Stimulated activated CD8-positive, alpha-beta memory T cell treated with anti-CD3 and anti-CD28 coated beads, Interleukin-15, amount 100 ng/mL, for 4 hours (primary cell): Measurements from ENCODE around the gene FBF1.
A peak's percentile ranks its signal among the peaks of the same experiment; 100 is the strongest.
"Not testable (repeated sequence)": the region's sequence is repeated elsewhere in the genome, so short reads cannot be mapped to it uniquely, and the experiment has no call there.

Experiments used
- DNase-seq, 2 donors: peaks; one replicate each; pipeline ENCODE4 v3.0.0-alpha.2; 2020; ENCODE audit warnings: low read depth in 2 of 2

FBF1 gene

GRCh38 chr17:75940727-75941441 lies at the start of gene FBF1:
Gene FBF1, minus strand, starts transcription at chr17:75941042. Its CDS starts 2,893 bp downstream, at chr17:75938149.
- DNase-seq, result peak; percentile 74 to 79

- DNase-seq, result no peak
Observed at GRCh38 chr17:75987041-75987440, 46.2 kb upstream of the FBF1 start.

- no peak for DNase-seq
Observed at GRCh38 chr17:75985986-75986385, 45.1 kb upstream of the FBF1 start.

GRCh38 chr17:75983501-75984181 lies 42.8 kb upstream of the FBF1 start:
- DNase-seq, result no peak

GRCh38 chr17:75981019-75981615 lies 40.3 kb upstream of the FBF1 start:
- DNase-seq, result no peak

GRCh38 chr17:75980188-75981018 lies 39.6 kb upstream of the FBF1 start:
- no peak for DNase-seq

GRCh38 chr17:75979705-75980187 lies 38.9 kb upstream of the FBF1 start:
- DNase-seq, result no peak

- peak; percentile 90 to 92 for DNase-seq
Observed at GRCh38 chr17:75978938-75979704, 38.3 kb upstream of the FBF1 start, which contains the start of the genes ACOX1 and TEN1. Gene ACOX1, minus strand, starts transcription at chr17:75979166. Its CDS starts 93 bp downstream, at chr17:75979073. Gene TEN1, plus strand, starts transcription at chr17:75979240. Its CDS starts 6,953 bp downstream, at chr17:75986193.

- no peak for DNase-seq
Observed at GRCh38 chr17:75976175-75976848, 35.5 kb upstream of the FBF1 start.

- DNase-seq, result no peak
Observed at GRCh38 chr17:75975757-75976174, 34.9 kb upstream of the FBF1 start.

- not testable (repeated sequence) for DNase-seq
Observed at GRCh38 chr17:75975187-75975586, 34.3 kb upstream of the FBF1 start.

GRCh38 chr17:75970626-75971025 lies 29.8 kb upstream of the FBF1 start:
- no peak for DNase-seq

- no peak for DNase-seq
Observed at GRCh38 chr17:75970011-75970523, 29.2 kb upstream of the FBF1 start.

GRCh38 chr17:75969044-75969443 lies 28.2 kb upstream of the FBF1 start:
- DNase-seq, result not testable (repeated sequence)

- DNase-seq, result no peak
Observed at GRCh38 chr17:75965468-75965867, 24.6 kb upstream of the FBF1 start.

- no peak for DNase-seq
Observed at GRCh38 chr17:75959839-75960511, 19.1 kb upstream of the FBF1 start.

GRCh38 chr17:75959051-75959838 lies 18.4 kb upstream of the FBF1 start:
- no peak for DNase-seq

GRCh38 chr17:75950855-75951554 lies 10.2 kb upstream of the FBF1 start:
- no peak for DNase-seq
